HepG2 (cell line): Measurements from ENCODE around the gene CTF1. TPM values are rescaled to one million over a fixed set of nuclear protein-coding genes. Genes with fewer than 3 reads are reported as not detected.

ENCODE experiments used
- AGO1 ChIP-seq: fragments of 200-400 bp; formaldehyde crosslinking; IDR thresholded peaks from 2 replicates; pipeline ENCODE4 v1.6.1; 2017; ENCODE audit warnings: mild to moderate bottlenecking, low read depth, low read length, moderate library complexity; ENCODE audit not compliant: poor library complexity, severe bottlenecking
- ARHGAP35 ChIP-seq: sonication (generic); formaldehyde crosslinking; IDR thresholded peaks from 2 replicates; pipeline ENCODE4 v1.9.0; 2022; ENCODE audit warnings: mild to moderate bottlenecking, inconsistent platforms, moderate library complexity, missing genetic modification reagents, borderline replicate concordance
- BRCA1 ChIP-seq: sonication (generic); formaldehyde crosslinking; IDR thresholded peaks from 2 replicates; pipeline ENCODE4 v1.4.0; 2020; ENCODE audit warnings: missing genetic modification reagents
- GABPB1 ChIP-seq: IDR thresholded peaks from 2 replicates; pipeline ENCODE4 v1.6.1; 2016; ENCODE audit warnings: mild to moderate bottlenecking, missing genetic modification reagents, moderate library complexity, missing compliant biosample characterization
- HDAC2 ChIP-seq: sonication (generic); formaldehyde crosslinking; IDR thresholded peaks from 2 replicates; pipeline ENCODE4 v1.4.0; 2020; ENCODE audit warnings: missing genetic modification reagents
- KDM3A ChIP-seq: IDR thresholded peaks from 2 replicates; pipeline ENCODE4 v1.6.1; 2018; ENCODE audit warnings: low read depth, missing compliant biosample characterization
- PTBP1 ChIP-seq: fragments of 200-400 bp; formaldehyde crosslinking; IDR thresholded peaks from 2 replicates; pipeline ENCODE4 v1.6.1; 2018; ENCODE audit warnings: low read length, low read depth; ENCODE audit not compliant: poor library complexity, severe bottlenecking
- SIN3A ChIP-seq: IDR thresholded peaks from 2 replicates; pipeline ENCODE4 v1.6.1; 2011; ENCODE audit warnings: low read depth, mild to moderate bottlenecking, control low read depth, low read length, borderline replicate concordance
- SP2 ChIP-seq: sonication (generic); formaldehyde crosslinking; IDR thresholded peaks from 2 replicates; pipeline ENCODE4 v1.5.1; 2020; ENCODE audit warnings: mild to moderate bottlenecking, missing genetic modification reagents
- STAG1 ChIP-seq: sonication (generic); formaldehyde crosslinking; IDR thresholded peaks from 2 replicates; pipeline ENCODE4 v1.4.0; 2020; ENCODE audit warnings: missing genetic modification reagents
- SYNCRIP ChIP-seq: fragments of 200-400 bp; formaldehyde crosslinking; IDR thresholded peaks from 2 replicates; pipeline ENCODE4 v1.6.1; 2018; ENCODE audit warnings: mild to moderate bottlenecking, low read depth, low read length; ENCODE audit not compliant: insufficient read depth
- WIZ ChIP-seq: sonication (generic); formaldehyde crosslinking; IDR thresholded peaks from 2 replicates; pipeline ENCODE4 v1.5.1; 2020; ENCODE audit warnings: mild to moderate bottlenecking, missing genetic modification reagents
- ZMAT3 ChIP-seq: sonication (generic); formaldehyde crosslinking; conservative IDR thresholded peaks from 2 replicates; pipeline ENCODE4 v1.7.0; 2021; ENCODE audit warnings: missing genetic modification reagents
- ZNF24 ChIP-seq: fragments of 450-650 bp; IDR thresholded peaks from 2 replicates; pipeline ENCODE4 v1.6.1; 2017; ENCODE audit warnings: antibody characterized with exemption, mild to moderate bottlenecking
- ZNF256 ChIP-seq: sonication (generic); formaldehyde crosslinking; conservative IDR thresholded peaks from 2 replicates; pipeline ENCODE4 v1.4.0; 2020; ENCODE audit warnings: missing genetic modification reagents
- ZNF550 ChIP-seq: sonication (generic); formaldehyde crosslinking; IDR thresholded peaks from 2 replicates; pipeline ENCODE4 v1.4.0; 2020; ENCODE audit warnings: mild to moderate bottlenecking, missing genetic modification reagents, borderline replicate concordance
- ZNF629 ChIP-seq: sonication (generic); formaldehyde crosslinking; conservative IDR thresholded peaks from 2 replicates; pipeline ENCODE4 v1.5.0; 2020; ENCODE audit warnings: missing genetic modification reagents
- polyA plus RNA-seq, 8 experiments: library from polyadenylated mRNA; depleted of rRNA in 3 of 8; stranded (reverse) in 7 of 8; unstranded in 1 of 8; fragments of >200 nt; fragmentation: Illumina TruSeq in 4 of 8; extraction: Trizol in 4 of 8; gene quantifications; 2 replicates each; pipeline versions ENCODE4 v1.2.1 to v1.2.3, GENCODE V29; 2011 to 2016; ENCODE audit warnings: low read depth in 4 of 8, missing spikeins in 1 of 8, mixed read lengths in 1 of 8; ENCODE audit not compliant: insufficient read depth in 1 of 8
- total RNA-seq, 5 experiments: library from RNA; depleted of rRNA; stranded (reverse); fragments of >200 nt; fragmentation: Illumina TruSeq; extraction: Trizol; gene quantifications; 2 replicates each; pipeline ENCODE4 v1.2.3, GENCODE V29; 2016; ENCODE audit warnings: low read depth in 1 of 5
- TF ChIP-seq, protein P1 (sequence below): sonication (generic); formaldehyde crosslinking; IDR thresholded peaks from 2 replicates; pipeline ENCODE4 v1.8.1; 2023; ENCODE audit warnings: missing genetic modification reagents, mild to moderate bottlenecking, borderline replicate concordance
- TF ChIP-seq, protein P2 (sequence below): sonication (generic); formaldehyde crosslinking; IDR thresholded peaks from 2 replicates; pipeline ENCODE4 v1.4.0; 2020; ENCODE audit warnings: missing genetic modification reagents, borderline replicate concordance
- TF ChIP-seq, protein P3 (sequence below): sonication (generic); formaldehyde crosslinking; IDR thresholded peaks from 2 replicates; pipeline ENCODE4 v1.8.1; 2023; ENCODE audit warnings: missing genetic modification reagents, inconsistent platforms, borderline replicate concordance
- TF ChIP-seq, protein P4 (sequence below): sonication (generic); formaldehyde crosslinking; IDR thresholded peaks from 2 replicates; pipeline ENCODE4 v1.5.0; 2020; ENCODE audit warnings: missing genetic modification reagents, mild to moderate bottlenecking, borderline replicate concordance

CTF1 gene
- total and polyA plus RNA-seq, 2 of the 13 experiments (the other 11 are each of a cell fraction or from before 2014, with no cell fraction given) = 0.13 to 1.8 TPM

DNA sequence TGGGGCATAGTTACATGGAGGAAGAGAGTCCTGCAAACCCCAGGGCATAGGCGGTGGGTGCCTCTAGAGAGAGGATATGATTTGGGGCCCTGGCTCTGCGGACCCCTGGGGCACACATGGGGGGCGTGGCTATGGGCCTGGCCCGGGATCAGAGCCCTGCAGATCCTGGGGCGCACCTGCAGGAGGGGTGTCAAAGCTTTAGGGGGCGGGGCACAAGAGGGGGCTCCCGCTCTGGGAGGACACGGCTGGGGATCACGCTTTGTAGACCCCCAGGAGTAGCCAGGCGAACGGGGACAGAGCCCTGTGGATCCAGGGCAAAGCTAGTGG lies 3.0 kb upstream of the CTF1 start (continued):
- TF ChIP-seq WIZ (CRISPR knock-in tag) (0 out of 2 replicates have a peak, but pooled peaks have one; percentile 52), ZNF24 (no peak), ARHGAP35 (no peak; the same call in 1 of the 2 replicates), SYNCRIP (no peak), ZNF629 (CRISPR knock-in tag) (no peak), SP2 (CRISPR knock-in tag) (no peak), STAG1 (CRISPR knock-in tag) (no peak), ZNF256 (CRISPR knock-in tag) (0 out of 2 replicates have a peak, but pooled peaks have one; percentile 43), PTBP1 (no peak), KDM3A (CRISPR knock-in tag) (0 out of 2 replicates have a peak, but pooled peaks have one; percentile 27), BRCA1 (CRISPR knock-in tag) (no peak), AGO1 (no peak), HDAC2 (CRISPR knock-in tag) (0 out of 2 replicates have a peak, but pooled peaks have one; percentile 16), GABPB1 (CRISPR knock-in tag) (no peak; the same call in 1 of the 2 replicates), SIN3A (no peak), ZMAT3 (CRISPR knock-in tag) (no peak), ZNF550 (CRISPR knock-in tag) (no peak)
- TF ChIP-seq, protein P1, sequence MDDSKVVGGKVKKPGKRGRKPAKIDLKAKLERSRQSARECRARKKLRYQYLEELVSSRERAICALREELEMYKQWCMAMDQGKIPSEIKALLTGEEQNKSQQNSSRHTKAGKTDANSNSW (CRISPR knock-in tag) = no peak
- TF ChIP-seq, protein P2, sequence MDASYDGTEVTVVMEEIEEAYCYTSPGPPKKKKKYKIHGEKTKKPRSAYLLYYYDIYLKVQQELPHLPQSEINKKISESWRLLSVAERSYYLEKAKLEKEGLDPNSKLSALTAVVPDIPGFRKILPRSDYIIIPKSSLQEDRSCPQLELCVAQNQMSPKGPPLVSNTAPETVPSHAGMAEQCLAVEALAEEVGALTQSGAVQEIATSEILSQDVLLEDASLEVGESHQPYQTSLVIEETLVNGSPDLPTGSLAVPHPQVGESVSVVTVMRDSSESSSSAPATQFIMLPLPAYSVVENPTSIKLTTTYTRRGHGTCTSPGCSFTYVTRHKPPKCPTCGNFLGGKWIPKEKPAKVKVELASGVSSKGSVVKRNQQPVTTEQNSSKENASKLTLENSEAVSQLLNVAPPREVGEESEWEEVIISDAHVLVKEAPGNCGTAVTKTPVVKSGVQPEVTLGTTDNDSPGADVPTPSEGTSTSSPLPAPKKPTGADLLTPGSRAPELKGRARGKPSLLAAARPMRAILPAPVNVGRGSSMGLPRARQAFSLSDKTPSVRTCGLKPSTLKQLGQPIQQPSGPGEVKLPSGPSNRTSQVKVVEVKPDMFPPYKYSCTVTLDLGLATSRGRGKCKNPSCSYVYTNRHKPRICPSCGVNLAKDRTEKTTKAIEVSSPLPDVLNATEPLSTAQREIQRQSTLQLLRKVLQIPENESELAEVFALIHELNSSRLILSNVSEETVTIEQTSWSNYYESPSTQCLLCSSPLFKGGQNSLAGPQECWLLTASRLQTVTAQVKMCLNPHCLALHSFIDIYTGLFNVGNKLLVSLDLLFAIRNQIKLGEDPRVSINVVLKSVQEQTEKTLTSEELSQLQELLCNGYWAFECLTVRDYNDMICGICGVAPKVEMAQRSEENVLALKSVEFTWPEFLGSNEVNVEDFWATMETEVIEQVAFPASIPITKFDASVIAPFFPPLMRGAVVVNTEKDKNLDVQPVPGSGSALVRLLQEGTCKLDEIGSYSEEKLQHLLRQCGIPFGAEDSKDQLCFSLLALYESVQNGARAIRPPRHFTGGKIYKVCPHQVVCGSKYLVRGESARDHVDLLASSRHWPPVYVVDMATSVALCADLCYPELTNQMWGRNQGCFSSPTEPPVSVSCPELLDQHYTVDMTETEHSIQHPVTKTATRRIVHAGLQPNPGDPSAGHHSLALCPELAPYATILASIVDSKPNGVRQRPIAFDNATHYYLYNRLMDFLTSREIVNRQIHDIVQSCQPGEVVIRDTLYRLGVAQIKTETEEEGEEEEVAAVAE (CRISPR knock-in tag) = 0 out of 2 replicates have a peak, but pooled peaks have one; percentile 46
- TF ChIP-seq, protein P3, sequence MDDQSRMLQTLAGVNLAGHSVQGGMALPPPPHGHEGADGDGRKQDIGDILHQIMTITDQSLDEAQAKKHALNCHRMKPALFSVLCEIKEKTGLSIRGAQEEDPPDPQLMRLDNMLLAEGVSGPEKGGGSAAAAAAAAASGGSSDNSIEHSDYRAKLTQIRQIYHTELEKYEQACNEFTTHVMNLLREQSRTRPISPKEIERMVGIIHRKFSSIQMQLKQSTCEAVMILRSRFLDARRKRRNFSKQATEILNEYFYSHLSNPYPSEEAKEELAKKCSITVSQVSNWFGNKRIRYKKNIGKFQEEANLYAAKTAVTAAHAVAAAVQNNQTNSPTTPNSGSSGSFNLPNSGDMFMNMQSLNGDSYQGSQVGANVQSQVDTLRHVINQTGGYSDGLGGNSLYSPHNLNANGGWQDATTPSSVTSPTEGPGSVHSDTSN = no peak
- TF ChIP-seq, protein P4, sequence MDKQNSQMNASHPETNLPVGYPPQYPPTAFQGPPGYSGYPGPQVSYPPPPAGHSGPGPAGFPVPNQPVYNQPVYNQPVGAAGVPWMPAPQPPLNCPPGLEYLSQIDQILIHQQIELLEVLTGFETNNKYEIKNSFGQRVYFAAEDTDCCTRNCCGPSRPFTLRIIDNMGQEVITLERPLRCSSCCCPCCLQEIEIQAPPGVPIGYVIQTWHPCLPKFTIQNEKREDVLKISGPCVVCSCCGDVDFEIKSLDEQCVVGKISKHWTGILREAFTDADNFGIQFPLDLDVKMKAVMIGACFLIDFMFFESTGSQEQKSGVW = no peak
